Fibroblast of pulmonary artery (primary cell): ENCODE results near the gene RBM5.

Experiments
- DNase-seq: peaks from one replicate; pipeline ENCODE4 v3.0.0-alpha.2; 2010; ENCODE audit warnings: low read depth
- H3K4me3 ChIP-seq: replicated peaks from 2 replicates; pipeline ENCODE4 v1.5.1; 2011; ENCODE audit warnings: low read depth, mild to moderate bottlenecking, control low read depth, low read length, moderate library complexity
- TF ChIP-seq, protein P1 (sequence below): IDR thresholded peaks from 2 replicates; pipeline ENCODE4 v1.5.1; 2011; ENCODE audit warnings: mild to moderate bottlenecking, control low read depth, low read length, inconsistent platforms; ENCODE audit errors: missing control alignments

The RBM5 gene

DNA sequence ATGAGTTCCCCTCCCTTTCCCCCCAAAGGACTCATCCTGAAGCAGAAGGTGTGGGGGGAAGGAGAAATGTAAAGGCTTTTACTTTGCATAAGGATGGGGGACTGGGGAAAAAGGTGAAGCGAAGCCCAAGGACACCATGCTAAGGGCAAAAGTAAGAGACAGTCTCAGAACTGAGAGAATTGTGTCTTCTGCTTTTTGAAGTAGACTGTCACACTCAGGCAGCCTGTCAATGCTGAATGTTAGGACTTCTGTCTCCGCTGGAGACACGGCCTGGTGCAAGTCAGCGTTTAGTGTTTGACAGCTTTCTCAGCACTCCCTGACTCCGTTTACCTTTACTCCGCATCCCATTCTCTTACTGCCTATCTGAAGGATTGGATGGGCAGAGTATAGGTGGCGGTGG is 13.8 kb downstream of the RBM5 start:
- TF ChIP-seq, protein P1, sequence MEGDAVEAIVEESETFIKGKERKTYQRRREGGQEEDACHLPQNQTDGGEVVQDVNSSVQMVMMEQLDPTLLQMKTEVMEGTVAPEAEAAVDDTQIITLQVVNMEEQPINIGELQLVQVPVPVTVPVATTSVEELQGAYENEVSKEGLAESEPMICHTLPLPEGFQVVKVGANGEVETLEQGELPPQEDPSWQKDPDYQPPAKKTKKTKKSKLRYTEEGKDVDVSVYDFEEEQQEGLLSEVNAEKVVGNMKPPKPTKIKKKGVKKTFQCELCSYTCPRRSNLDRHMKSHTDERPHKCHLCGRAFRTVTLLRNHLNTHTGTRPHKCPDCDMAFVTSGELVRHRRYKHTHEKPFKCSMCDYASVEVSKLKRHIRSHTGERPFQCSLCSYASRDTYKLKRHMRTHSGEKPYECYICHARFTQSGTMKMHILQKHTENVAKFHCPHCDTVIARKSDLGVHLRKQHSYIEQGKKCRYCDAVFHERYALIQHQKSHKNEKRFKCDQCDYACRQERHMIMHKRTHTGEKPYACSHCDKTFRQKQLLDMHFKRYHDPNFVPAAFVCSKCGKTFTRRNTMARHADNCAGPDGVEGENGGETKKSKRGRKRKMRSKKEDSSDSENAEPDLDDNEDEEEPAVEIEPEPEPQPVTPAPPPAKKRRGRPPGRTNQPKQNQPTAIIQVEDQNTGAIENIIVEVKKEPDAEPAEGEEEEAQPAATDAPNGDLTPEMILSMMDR, result no peak
- DNase-seq, result no peak
- H3K4me3 ChIP-seq, result no peak overlapping the region

DNA sequence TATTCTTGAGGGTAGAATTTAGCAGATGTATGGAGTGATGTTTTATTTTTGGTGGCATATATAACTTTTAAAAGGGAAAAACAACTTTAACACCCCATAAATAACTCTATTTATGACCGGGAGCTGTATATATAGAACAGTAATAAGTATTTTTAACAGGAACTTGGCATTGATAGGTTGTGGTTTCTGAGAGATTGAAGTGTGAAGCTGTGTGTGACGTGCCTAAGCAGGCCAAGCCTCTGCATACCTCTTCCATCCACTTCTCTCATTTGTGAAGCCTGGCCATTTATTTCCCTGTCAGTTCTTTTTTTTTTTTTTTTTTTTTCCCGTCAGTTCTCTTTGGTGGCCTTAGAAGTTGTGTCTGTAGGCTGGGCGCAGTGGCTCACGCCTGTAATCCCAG is 23.0 kb downstream of the RBM5 start:
- H3K4me3 ChIP-seq, result no peak overlapping the region
- TF ChIP-seq, protein P1, result no peak
- no peak for DNase-seq

DNA sequence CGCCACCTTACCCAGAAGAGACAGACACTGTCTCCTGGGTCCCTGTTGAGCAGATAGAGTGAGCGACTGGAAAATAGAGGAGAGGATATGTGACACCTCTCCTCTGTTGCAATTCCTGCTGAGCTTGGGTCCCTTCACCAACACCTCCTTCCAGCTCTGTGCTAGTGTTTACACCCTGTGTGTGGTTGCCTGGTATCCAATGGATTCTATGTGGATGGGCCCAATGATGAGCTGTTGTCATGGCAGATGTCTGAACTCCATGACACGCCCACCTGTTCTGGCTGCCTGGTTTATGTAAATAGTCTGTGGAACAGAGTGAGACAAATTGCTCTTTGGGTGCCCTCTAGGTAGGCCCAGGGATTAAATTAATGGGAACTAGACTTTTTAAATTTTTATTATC is 23.7 kb downstream of the RBM5 start:
- TF ChIP-seq, protein P1, result no peak
- no peak for DNase-seq
- no peak overlapping the region for H3K4me3 ChIP-seq

DNA sequence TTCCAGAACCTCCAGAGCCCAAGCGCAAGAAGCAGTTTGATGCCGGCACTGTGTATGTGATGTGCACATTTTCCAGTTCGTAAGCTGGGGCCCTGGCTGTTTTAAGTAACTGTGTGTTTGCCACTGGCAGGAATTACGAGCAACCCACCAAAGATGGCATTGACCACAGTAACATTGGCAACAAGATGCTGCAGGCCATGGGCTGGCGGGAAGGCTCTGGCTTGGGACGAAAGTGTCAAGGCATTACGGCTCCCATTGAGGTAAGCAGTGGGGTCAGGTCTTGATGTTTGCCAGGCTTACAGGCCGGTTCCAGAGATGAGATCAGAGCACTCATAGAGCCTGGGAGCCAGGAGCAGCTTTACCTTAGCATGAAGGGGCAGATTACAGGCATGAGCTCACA is 28.4 kb downstream of the RBM5 start:
- no peak overlapping the region for H3K4me3 ChIP-seq
- TF ChIP-seq, protein P1, result no peak
- no peak for DNase-seq

DNA sequence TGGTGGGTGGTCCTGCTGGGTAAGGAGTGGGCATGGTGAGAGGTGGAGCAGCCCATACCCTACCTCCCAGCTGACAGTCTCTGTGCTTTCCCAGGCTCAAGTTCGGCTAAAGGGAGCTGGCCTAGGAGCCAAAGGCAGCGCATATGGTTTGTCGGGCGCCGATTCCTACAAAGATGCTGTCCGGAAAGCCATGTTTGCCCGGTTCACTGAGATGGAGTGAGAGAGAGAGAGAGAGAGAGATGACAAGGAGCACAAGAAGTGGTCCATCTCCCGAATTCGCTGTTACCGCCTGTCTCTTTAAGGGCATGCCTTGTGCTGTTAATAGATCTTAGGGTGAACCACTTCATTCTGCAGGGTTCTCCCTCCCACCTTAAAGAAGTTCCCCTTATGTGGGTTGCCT is 29.5 kb downstream of the RBM5 start:
- no peak overlapping the region for H3K4me3 ChIP-seq
- TF ChIP-seq, protein P1, result no peak
- DNase-seq, result no peak

DNA sequence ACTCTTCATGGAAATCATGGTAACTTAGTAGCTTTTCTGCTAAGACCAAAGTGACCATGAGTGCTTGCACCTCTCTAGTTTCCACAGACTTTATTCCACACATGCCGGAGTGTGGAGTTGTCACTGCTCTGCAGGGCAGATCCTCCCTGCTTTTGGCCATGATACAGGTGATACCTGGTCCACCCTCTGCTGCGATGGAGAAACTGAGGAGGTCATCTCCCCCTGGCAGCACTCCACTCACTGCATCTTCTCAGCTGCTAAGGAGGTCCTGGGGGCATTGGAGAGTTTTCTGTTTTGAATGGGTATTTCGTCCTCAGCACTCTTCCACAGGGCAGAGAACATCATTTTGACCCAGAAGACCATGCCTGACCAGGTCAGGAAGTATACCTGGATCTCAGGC is 31.1 kb downstream of the RBM5 start:
- H3K4me3 ChIP-seq, result no peak overlapping the region
- TF ChIP-seq, protein P1, result no peak
- DNase-seq, result no peak

DNA sequence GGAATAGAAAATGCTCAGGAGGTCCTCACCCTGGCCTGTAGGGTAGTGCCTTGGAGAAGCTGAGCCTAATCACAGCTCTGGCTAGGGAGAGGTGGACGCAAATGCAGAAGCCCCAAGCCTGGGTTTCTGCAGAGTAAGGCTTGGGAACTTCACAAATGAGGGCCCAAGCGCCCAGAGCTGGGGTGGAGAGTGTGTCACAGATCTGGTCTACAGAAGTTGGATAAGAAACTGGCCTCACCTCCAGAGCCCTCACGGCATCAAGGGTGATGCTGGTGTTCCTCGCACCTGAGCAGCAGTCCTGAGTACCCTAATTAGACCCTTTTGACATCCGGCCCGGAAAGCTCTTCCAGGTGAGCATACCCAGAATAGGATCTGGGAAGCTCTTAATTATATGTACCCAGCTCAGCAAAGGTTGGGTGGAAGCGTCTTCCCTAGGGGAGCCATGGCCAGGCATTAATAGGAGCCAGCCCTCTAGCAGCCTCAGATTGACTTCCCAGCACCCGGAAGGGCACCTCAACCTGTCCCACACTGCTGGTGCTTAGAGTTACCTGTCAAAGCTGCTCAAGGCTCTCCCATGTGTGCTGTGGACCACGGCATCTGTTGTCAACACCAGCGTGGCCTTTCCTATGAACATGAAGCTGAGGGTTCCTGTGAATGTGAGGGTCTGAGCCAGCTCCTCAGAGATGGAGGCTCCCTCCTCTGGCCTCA is 31.8 kb downstream of the RBM5 start:
- TF ChIP-seq, protein P1, result no peak
- no peak for DNase-seq
- H3K4me3 ChIP-seq, result no peak overlapping the region
